CD4-positive, CD25-positive, alpha-beta regulatory T cell (primary cell): Measurements from ENCODE around the gene PRKG1. TPM values are rescaled to one million over a fixed set of nuclear protein-coding genes. Genes with fewer than 3 reads are reported as not detected.
A peak's percentile ranks its signal among the peaks of the same experiment; 100 is the strongest.

Experiments used
- ATAC-seq, 2 donors: fragments of 150-1000 bp; cut with Tn5 transposase; one replicate each; pipeline ENCODE4 v1.10.0; 2021; ENCODE audit warnings: low read depth in 2 of 2, moderate number of reproducible peaks in 2 of 2, moderate library complexity in 1 of 2
- DNase-seq, 3 donors: peaks; one replicate each; pipeline versions ENCODE4 v3.0.0 to v3.0.0-alpha.2; 2012 to 2022; ENCODE audit warnings: mixed read lengths in 1 of 3
- H3K27ac ChIP-seq: one replicate; pipeline ENCODE4 v1.7.0; 2013; ENCODE audit warnings: mild to moderate bottlenecking, low read length; ENCODE audit not compliant: insufficient read depth, poor library complexity, severe bottlenecking
- H3K27me3 ChIP-seq: one replicate; pipeline ENCODE4 v1.7.0; 2013; ENCODE audit warnings: low read length; ENCODE audit not compliant: control insufficient read depth, insufficient read depth
- H3K36me3 ChIP-seq: one replicate; pipeline ENCODE4 v1.7.0; 2013; ENCODE audit warnings: mild to moderate bottlenecking, low read length, moderate library complexity; ENCODE audit not compliant: control insufficient read depth, insufficient read depth
- H3K4me1 ChIP-seq: 2 replicates; pipeline ENCODE4 v1.7.0; 2013; ENCODE audit warnings: mild to moderate bottlenecking, low read length; ENCODE audit not compliant: insufficient read depth, control insufficient read depth, poor library complexity, severe bottlenecking
- H3K4me3 ChIP-seq: one replicate; pipeline ENCODE4 v1.7.0; 2013; ENCODE audit warnings: low read depth, mild to moderate bottlenecking, low read length, moderate library complexity
- H3K9me3 ChIP-seq, 2 experiments: 1 replicate in 1 of 2; 2 replicates in 1 of 2; pipeline ENCODE4 v1.7.0; 2013; ENCODE audit warnings: low read length in 2 of 2, mild to moderate bottlenecking in 1 of 2, moderate library complexity in 1 of 2; ENCODE audit not compliant: control insufficient read depth in 2 of 2
- H3K27ac Mint-ChIP-seq, 3 donors: one replicate each; pipeline ENCODE4 v1.8.0; 2020 to 2022; ENCODE audit warnings: mild to moderate bottlenecking in 3 of 3, mixed read lengths in 3 of 3, moderate library complexity in 2 of 3
- H3K27me3 Mint-ChIP-seq: one replicate; pipeline ENCODE4 v1.8.0; 2022; ENCODE audit warnings: mild to moderate bottlenecking, mixed read lengths
- H3K36me3 Mint-ChIP-seq: one replicate; pipeline ENCODE4 v1.8.0; 2020; ENCODE audit warnings: mixed read lengths
- H3K4me1 Mint-ChIP-seq, 4 donors: one replicate each; pipeline ENCODE4 v1.8.0; 2020 to 2022; ENCODE audit warnings: mixed read lengths in 4 of 4, mild to moderate bottlenecking in 1 of 4
- H3K4me3 Mint-ChIP-seq, 4 donors: one replicate each; pipeline ENCODE4 v1.8.0; 2020 to 2022; ENCODE audit warnings: mild to moderate bottlenecking in 4 of 4, mixed read lengths in 4 of 4, moderate library complexity in 3 of 4
- H3K9me3 Mint-ChIP-seq, 7 donors: one replicate each; pipeline ENCODE4 v1.8.0; 2020 to 2022; ENCODE audit warnings: mixed read lengths in 7 of 7, mild to moderate bottlenecking in 3 of 7, moderate library complexity in 2 of 7
- polyA plus RNA-seq, 4 donors: library from polyadenylated mRNA; unstranded; fragments of 300-500 nt; fragmentation: Illumina TruSeq; gene quantifications; one replicate each; pipeline ENCODE4 v1.2.3, GENCODE V29; 2021
- total RNA-seq: library from RNA; stranded (reverse); gene quantifications from one replicate; pipeline ENCODE4 v1.2.3, GENCODE V29; 2022

PRKG1 gene
- total and polyA plus RNA-seq, 5 donors from 2014 or later = 0.30 TPM; not detected in 4

GRCh38 chr10:51072210-51072609 is 2.1 kb upstream of the PRKG1 start:
- ATAC-seq (no peak), DNase-seq (no peak)
- H3K27me3 ChIP-seq = peaks cover 14% of the 10 kb centered on the region
- no peak overlapping the region for H3K27ac ChIP-seq
- Mint-ChIP-seq H3K36me3 (no peaks in the 10 kb centered on the region), H3K27ac (no peak overlapping the region), H3K4me1 (peaks cover 0 to 12% (median 5%) of the 10 kb centered on the region in 4 donors), H3K27me3 (peaks cover 54% of the 10 kb centered on the region), H3K4me3 (no peak overlapping the region), H3K9me3 (peaks cover 0 to 2% (median 0%) of the 10 kb centered on the region in 7 donors)
- peaks cover 2% of the 10 kb centered on the region for H3K4me1 ChIP-seq
- no peaks in the 10 kb centered on the region for H3K36me3 ChIP-seq
- H3K4me3 ChIP-seq = no peak overlapping the region
- H3K9me3 ChIP-seq = no peaks in the 10 kb centered on the region

- DNase-seq (no peak), ATAC-seq (no peak)
- H3K9me3 ChIP-seq = no peaks in the 10 kb centered on the region
- Mint-ChIP-seq H3K4me3 (no peak overlapping the region), H3K9me3 (peaks cover 0 to 2% (median 0%) of the 10 kb centered on the region in 7 donors), H3K27me3 (peaks cover 47% of the 10 kb centered on the region), H3K4me1 (peaks cover 0 to 12% (median 5%) of the 10 kb centered on the region in 4 donors), H3K27ac (no peak overlapping the region), H3K36me3 (no peaks in the 10 kb centered on the region)
- H3K4me3 ChIP-seq = no peak overlapping the region
- H3K36me3 ChIP-seq = no peaks in the 10 kb centered on the region
- peaks cover 14% of the 10 kb centered on the region for H3K27me3 ChIP-seq
- H3K27ac ChIP-seq = no peak overlapping the region
- H3K4me1 ChIP-seq = peaks cover 2% of the 10 kb centered on the region
These were observed 1.3 kb upstream of the PRKG1 start for GRCh38 chr10:51072921-51073434.

- H3K27me3 ChIP-seq = peaks cover 14% of the 10 kb centered on the region
- no peak overlapping the region for H3K27ac Mint-ChIP-seq
- DNase-seq = no peak
These were observed 642 bp upstream of the PRKG1 start for GRCh38 chr10:51073453-51074237.

GRCh38 chr10:51075043-51075872 is 971 bp downstream of the PRKG1 start:
- peaks cover 0 to 12% (median 5%) of the 10 kb centered on the region in 4 donors for H3K4me1 Mint-ChIP-seq
- Histone ChIP-seq H3K4me1 (peaks cover 2% of the 10 kb centered on the region), H3K36me3 (no peaks in the 10 kb centered on the region), H3K9me3 (no peaks in the 10 kb centered on the region), H3K27me3 (peaks cover 12% of the 10 kb centered on the region), H3K27ac (no peak overlapping the region), H3K4me3 (no peak overlapping the region)
- ATAC-seq = no peak
- H3K36me3 Mint-ChIP-seq = no peaks in the 10 kb centered on the region
- H3K9me3 Mint-ChIP-seq = peaks cover 0 to 2% (median 0%) of the 10 kb centered on the region in 7 donors
- H3K4me3 Mint-ChIP-seq = peak overlapping the region in 1 of 4 donors; percentile 6
- H3K27ac Mint-ChIP-seq = no peak overlapping the region
- no peak for DNase-seq
- H3K27me3 Mint-ChIP-seq = peaks cover 47% of the 10 kb centered on the region

More at GRCh38 chr10:51073453-51074237, 642 bp upstream of the PRKG1 start:
- H3K4me1 Mint-ChIP-seq = peaks cover 0 to 12% (median 5%) of the 10 kb centered on the region in 4 donors
- Histone ChIP-seq H3K27ac (no peak overlapping the region), H3K4me3 (no peak overlapping the region), H3K36me3 (no peaks in the 10 kb centered on the region), H3K9me3 (no peaks in the 10 kb centered on the region), H3K4me1 (peaks cover 2% of the 10 kb centered on the region)
- no peak overlapping the region for H3K4me3 Mint-ChIP-seq
- H3K27me3 Mint-ChIP-seq = peaks cover 44% of the 10 kb centered on the region
- H3K36me3 Mint-ChIP-seq = no peaks in the 10 kb centered on the region
- H3K9me3 Mint-ChIP-seq = peaks cover 0 to 2% (median 0%) of the 10 kb centered on the region in 7 donors
- ATAC-seq = no peak

- ATAC-seq (no peak), DNase-seq (no peak)
- Mint-ChIP-seq H3K27ac (no peak overlapping the region), H3K36me3 (no peaks in the 10 kb centered on the region), H3K4me3 (no peak overlapping the region), H3K9me3 (peaks cover 0 to 2% (median 0%) of the 10 kb centered on the region in 7 donors), H3K4me1 (peaks cover 0 to 12% (median 5%) of the 10 kb centered on the region in 4 donors), H3K27me3 (peaks cover 50% of the 10 kb centered on the region)
- H3K27ac ChIP-seq = no peak overlapping the region
- H3K27me3 ChIP-seq = peaks cover 12% of the 10 kb centered on the region
- H3K9me3 ChIP-seq = no peaks in the 10 kb centered on the region
- H3K4me3 ChIP-seq = no peak overlapping the region
- peaks cover 2% of the 10 kb centered on the region for H3K4me1 ChIP-seq
- no peaks in the 10 kb centered on the region for H3K36me3 ChIP-seq
These were observed 1.6 kb downstream of the PRKG1 start for GRCh38 chr10:51075873-51076229.

GRCh38 chr10:51076299-51076841 is 2.1 kb downstream of the PRKG1 start:
- Histone ChIP-seq H3K4me3 (no peak overlapping the region), H3K27ac (no peak overlapping the region), H3K4me1 (peaks cover 2% of the 10 kb centered on the region), H3K36me3 (no peaks in the 10 kb centered on the region), H3K27me3 (peaks cover 12% of the 10 kb centered on the region), H3K9me3 (no peaks in the 10 kb centered on the region)
- Mint-ChIP-seq H3K9me3 (peaks cover 0 to 2% (median 0%) of the 10 kb centered on the region in 7 donors), H3K4me1 (peaks cover 0 to 12% (median 5%) of the 10 kb centered on the region in 4 donors), H3K27ac (no peak overlapping the region), H3K27me3 (peaks cover 51% of the 10 kb centered on the region), H3K36me3 (no peaks in the 10 kb centered on the region), H3K4me3 (no peak overlapping the region)
- ATAC-seq (no peak), DNase-seq (no peak)

GRCh38 chr10:51077074-51077473 is 2.8 kb downstream of the PRKG1 start:
- H3K4me1 Mint-ChIP-seq = peaks cover 0 to 12% (median 5%) of the 10 kb centered on the region in 4 donors

More at GRCh38 chr10:51077074-51077473, 2.8 kb downstream of the PRKG1 start:
- Histone ChIP-seq H3K27me3 (peaks cover 12% of the 10 kb centered on the region), H3K27ac (no peak overlapping the region), H3K36me3 (no peaks in the 10 kb centered on the region), H3K4me3 (no peak overlapping the region), H3K4me1 (peaks cover 2% of the 10 kb centered on the region), H3K9me3 (no peaks in the 10 kb centered on the region)
- Mint-ChIP-seq H3K9me3 (peaks cover 0 to 2% (median 0%) of the 10 kb centered on the region in 7 donors), H3K36me3 (no peaks in the 10 kb centered on the region), H3K27ac (no peak overlapping the region), H3K4me3 (no peak overlapping the region), H3K27me3 (peaks cover 47% of the 10 kb centered on the region)
- DNase-seq = no peak
- ATAC-seq = no peak
